PFSK-1 (cell line): Measurements from ENCODE around the gene KLF17.

Experiments
- POLR2AphosphoS5 ChIP-seq: IDR thresholded peaks from 2 replicates; pipeline ENCODE4 v1.6.1; 2012; ENCODE audit warnings: low read depth, mild to moderate bottlenecking, control low read depth, low read length, moderate library complexity
- SIN3A ChIP-seq: IDR thresholded peaks from 2 replicates; pipeline ENCODE4 v1.6.1; 2012; ENCODE audit warnings: mild to moderate bottlenecking, low read length, moderate library complexity, borderline replicate concordance; ENCODE audit not compliant: insufficient read depth
- TAF1 ChIP-seq: IDR thresholded peaks from 2 replicates; pipeline ENCODE4 v1.6.1; 2012; ENCODE audit warnings: low read length, control low read depth, borderline replicate concordance; ENCODE audit not compliant: insufficient read depth
- TF ChIP-seq, protein P1 (sequence below), 2 experiments: IDR thresholded peaks; 2 replicates each; pipeline versions ENCODE4 v1.6.1 to v1.8.0; 2011 to 2012; ENCODE audit warnings: low read depth in 2 of 2, low read length in 2 of 2, control low read depth in 1 of 2, inconsistent platforms in 1 of 2, mild to moderate bottlenecking in 1 of 2, moderate library complexity in 1 of 2; ENCODE audit not compliant: insufficient read depth in 1 of 2

DNA sequence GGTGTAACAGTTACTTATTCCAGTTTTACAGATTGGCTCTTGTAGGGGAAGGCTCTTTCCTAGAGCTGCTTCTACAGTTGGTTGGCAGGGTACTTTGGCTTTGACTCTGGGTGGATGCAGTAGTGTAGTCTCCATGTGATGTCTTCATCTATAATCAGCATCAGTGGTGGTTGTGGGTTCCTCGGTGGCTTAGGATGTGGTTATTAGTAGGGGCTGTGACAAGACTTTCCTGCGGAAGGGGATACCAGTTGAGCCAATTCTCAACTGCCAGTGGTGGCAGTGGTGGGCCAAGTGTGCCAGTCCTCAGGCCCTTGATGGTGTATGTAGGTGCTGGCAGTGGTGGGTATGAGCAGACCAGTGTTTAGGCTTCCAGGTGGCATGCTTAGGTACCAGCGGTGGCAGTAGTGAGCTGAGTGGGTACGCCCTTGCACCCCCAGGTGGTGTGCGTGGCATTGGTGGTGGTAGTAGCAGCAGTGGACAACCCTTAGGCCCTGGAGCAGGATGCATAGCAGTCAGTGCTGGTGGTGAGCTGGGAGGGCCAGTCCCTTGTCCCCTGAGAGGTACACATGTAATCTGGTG, 50.0 kb downstream of the KLF17 start:
- TF ChIP-seq, protein P1, sequence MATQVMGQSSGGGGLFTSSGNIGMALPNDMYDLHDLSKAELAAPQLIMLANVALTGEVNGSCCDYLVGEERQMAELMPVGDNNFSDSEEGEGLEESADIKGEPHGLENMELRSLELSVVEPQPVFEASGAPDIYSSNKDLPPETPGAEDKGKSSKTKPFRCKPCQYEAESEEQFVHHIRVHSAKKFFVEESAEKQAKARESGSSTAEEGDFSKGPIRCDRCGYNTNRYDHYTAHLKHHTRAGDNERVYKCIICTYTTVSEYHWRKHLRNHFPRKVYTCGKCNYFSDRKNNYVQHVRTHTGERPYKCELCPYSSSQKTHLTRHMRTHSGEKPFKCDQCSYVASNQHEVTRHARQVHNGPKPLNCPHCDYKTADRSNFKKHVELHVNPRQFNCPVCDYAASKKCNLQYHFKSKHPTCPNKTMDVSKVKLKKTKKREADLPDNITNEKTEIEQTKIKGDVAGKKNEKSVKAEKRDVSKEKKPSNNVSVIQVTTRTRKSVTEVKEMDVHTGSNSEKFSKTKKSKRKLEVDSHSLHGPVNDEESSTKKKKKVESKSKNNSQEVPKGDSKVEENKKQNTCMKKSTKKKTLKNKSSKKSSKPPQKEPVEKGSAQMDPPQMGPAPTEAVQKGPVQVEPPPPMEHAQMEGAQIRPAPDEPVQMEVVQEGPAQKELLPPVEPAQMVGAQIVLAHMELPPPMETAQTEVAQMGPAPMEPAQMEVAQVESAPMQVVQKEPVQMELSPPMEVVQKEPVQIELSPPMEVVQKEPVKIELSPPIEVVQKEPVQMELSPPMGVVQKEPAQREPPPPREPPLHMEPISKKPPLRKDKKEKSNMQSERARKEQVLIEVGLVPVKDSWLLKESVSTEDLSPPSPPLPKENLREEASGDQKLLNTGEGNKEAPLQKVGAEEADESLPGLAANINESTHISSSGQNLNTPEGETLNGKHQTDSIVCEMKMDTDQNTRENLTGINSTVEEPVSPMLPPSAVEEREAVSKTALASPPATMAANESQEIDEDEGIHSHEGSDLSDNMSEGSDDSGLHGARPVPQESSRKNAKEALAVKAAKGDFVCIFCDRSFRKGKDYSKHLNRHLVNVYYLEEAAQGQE (IDR thresholded peaks at IDR 0.05; ENCODE audit: insufficient read depth in 1 of 2, low read depth in 2 of 2, low read length in 2 of 2): no peak
- TF ChIP-seq SIN3A (no peak), TAF1 (no peak), POLR2AphosphoS5 (no peak)
